Karpas-422 (cell line): ENCODE data around the gene CKM. TPM values are rescaled to one million over a fixed set of nuclear protein-coding genes. Genes with fewer than 3 reads are reported as not detected.
"Not testable (repeated sequence)": the region's sequence is repeated elsewhere in the genome, so short reads cannot be mapped to it uniquely, and the experiment has no call there.

ENCODE experiments used
- DNase-seq: peaks from one replicate; pipeline ENCODE4 v3.0.0-alpha.2; 2015
- H2AFZ ChIP-seq: fragments of 200-600 bp; sonication (generic); 2 replicates; pipeline ENCODE4 v1.6.1; 2014; ENCODE audit warnings: antibody characterized with exemption, low read length, mixed read lengths
- H3K27ac ChIP-seq: fragments of 200-600 bp; sonication (generic); 2 replicates; pipeline ENCODE4 v1.5.1; 2014; ENCODE audit warnings: mild to moderate bottlenecking, low read length, moderate library complexity
- H3K27me3 ChIP-seq: fragments of 200-600 bp; sonication (generic); 2 replicates; pipeline ENCODE4 v1.6.1; 2014; ENCODE audit warnings: low read length, mixed read lengths
- H3K36me3 ChIP-seq: fragments of 200-600 bp; sonication (generic); 2 replicates; pipeline ENCODE4 v1.6.1; 2014; ENCODE audit warnings: low read length, mixed read lengths; ENCODE audit not compliant: insufficient read depth
- H3K4me1 ChIP-seq: fragments of 200-600 bp; sonication (generic); 2 replicates; pipeline ENCODE4 v1.6.1; 2014; ENCODE audit warnings: mild to moderate bottlenecking, low read length, mixed read lengths
- H3K4me2 ChIP-seq: fragments of 200-600 bp; sonication (generic); 2 replicates; pipeline ENCODE4 v1.6.1; 2014; ENCODE audit warnings: low read length, low read depth, mild to moderate bottlenecking; ENCODE audit not compliant: poor library complexity, severe bottlenecking
- H3K4me3 ChIP-seq: fragments of 200-600 bp; sonication (generic); 2 replicates; pipeline ENCODE4 v1.5.1; 2014; ENCODE audit warnings: mild to moderate bottlenecking, antibody characterized with exemption, low read length, mixed read lengths
- H3K79me2 ChIP-seq: fragments of 200-600 bp; sonication (generic); 2 replicates; pipeline ENCODE4 v1.6.1; 2014; ENCODE audit warnings: mild to moderate bottlenecking, low read length, mixed read lengths
- H3K9ac ChIP-seq: fragments of 200-600 bp; sonication (generic); 2 replicates; pipeline ENCODE4 v1.6.0; 2014; ENCODE audit warnings: low read length
- H3K9me2 ChIP-seq: fragments of 200-600 bp; sonication (generic), shearing (Covaris generic); replicated peaks from 2 replicates; pipeline ENCODE4 v1.6.0; 2014; ENCODE audit warnings: mild to moderate bottlenecking, low read length, moderate library complexity; ENCODE audit not compliant: insufficient read depth
- H3K9me3 ChIP-seq: fragments of 300-700, 200-600 bp; sonication (generic); 2 replicates; pipeline ENCODE4 v1.6.1; 2014; ENCODE audit warnings: low read length, mixed read lengths
- H4K20me1 ChIP-seq: fragments of 200-600 bp; sonication (generic); 2 replicates; pipeline ENCODE4 v1.6.1; 2014; ENCODE audit warnings: mild to moderate bottlenecking, antibody characterized with exemption, low read length, low read depth; ENCODE audit not compliant: insufficient read depth
- total RNA-seq: library from RNA; depleted of rRNA; stranded (reverse); fragments of >200 nt; shearing (Covaris generic); gene quantifications from 2 replicates; pipeline ENCODE4 v1.2.3, GENCODE V29; 2014; ENCODE audit warnings: low replicate concordance

The CKM gene
- total RNA-seq, 1 experiment from 2014 or later = not detected

GRCh38 chr19:45320997-45321775 is 1.5 kb downstream of the CKM start:
- Histone ChIP-seq H4K20me1 (no peaks in the 10 kb centered on the region), H3K9ac (no peak overlapping the region), H3K4me1 (no peaks in the 10 kb centered on the region), H3K4me3 (no peak overlapping the region), H3K79me2 (no peaks in the 10 kb centered on the region), H3K36me3 (no peaks in the 10 kb centered on the region), H3K4me2 (no peak overlapping the region), H3K9me3 (no peaks in the 10 kb centered on the region), H3K27ac (no peak overlapping the region), H2AFZ (no peak overlapping the region), H3K9me2 (no peaks in the 10 kb centered on the region), H3K27me3 (no peaks in the 10 kb centered on the region)
- DNase-seq = no peak

GRCh38 chr19:45315304-45315703 is 7.4 kb downstream of the CKM start:
- Histone ChIP-seq H3K4me3 (no peak overlapping the region), H3K9ac (no peak overlapping the region), H4K20me1 (no peaks in the 10 kb centered on the region), H3K36me3 (no peaks in the 10 kb centered on the region), H3K4me2 (no peak overlapping the region), H3K9me3 (no peaks in the 10 kb centered on the region), H3K27me3 (no peaks in the 10 kb centered on the region), H3K9me2 (no peaks in the 10 kb centered on the region), H2AFZ (no peak overlapping the region), H3K27ac (no peak overlapping the region), H3K4me1 (no peaks in the 10 kb centered on the region), H3K79me2 (no peaks in the 10 kb centered on the region)
- no peak for DNase-seq

DNA sequence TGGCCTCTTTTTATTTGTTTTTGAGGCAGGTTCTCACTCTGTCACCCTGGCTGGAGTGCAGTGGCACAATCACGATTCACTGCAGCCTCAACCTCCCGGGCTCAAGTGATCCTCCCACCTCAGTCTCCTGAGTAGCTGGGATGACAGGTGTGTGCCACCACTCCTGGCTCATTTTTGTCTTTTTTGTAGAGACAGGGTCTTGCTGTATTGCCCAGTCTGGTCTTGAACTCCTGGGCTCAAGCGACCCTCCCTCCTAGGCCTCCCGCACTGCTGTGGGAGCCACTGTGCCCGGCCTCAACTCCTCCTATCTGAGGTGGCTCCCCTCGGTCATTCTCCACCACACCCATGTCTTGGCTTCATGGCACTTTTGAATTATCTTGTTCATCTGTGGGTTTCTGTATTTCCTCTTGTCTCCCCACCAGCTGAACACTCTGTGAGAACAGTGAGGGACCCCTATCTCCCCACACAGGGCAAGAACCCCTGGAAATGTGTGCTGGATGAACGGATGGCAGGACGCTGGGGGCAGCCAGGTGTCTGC is 7.9 kb downstream of the CKM start:
- Histone ChIP-seq H3K79me2 (no peaks in the 10 kb centered on the region), H3K9me3 (no peaks in the 10 kb centered on the region), H3K36me3 (no peaks in the 10 kb centered on the region), H4K20me1 (no peaks in the 10 kb centered on the region), H3K9ac (no peak overlapping the region), H3K4me1 (no peaks in the 10 kb centered on the region), H2AFZ (no peak overlapping the region), H3K9me2 (no peaks in the 10 kb centered on the region), H3K27me3 (no peaks in the 10 kb centered on the region), H3K27ac (no peak overlapping the region), H3K4me3 (no peak overlapping the region), H3K4me2 (no peak overlapping the region)
- DNase-seq = no peak

DNA sequence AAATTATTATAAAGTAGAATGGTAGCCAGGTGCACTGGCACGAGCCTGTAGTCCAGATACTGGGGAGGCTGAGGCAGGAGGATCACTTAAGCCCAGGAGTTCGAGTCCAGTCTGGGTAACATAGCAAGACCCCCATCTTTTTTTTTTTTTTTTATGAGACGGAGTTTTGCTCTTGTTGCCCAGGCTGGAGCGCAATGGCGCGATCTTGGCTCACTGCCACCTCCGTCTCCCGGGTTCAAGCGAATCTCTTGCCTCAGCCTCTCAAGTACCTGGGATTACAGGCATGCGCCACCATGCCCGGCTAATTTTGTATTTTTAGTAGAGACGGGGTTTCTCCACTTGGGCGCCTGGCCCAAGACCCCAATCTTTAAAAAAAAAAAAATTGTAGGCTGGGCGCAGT is 10.4 kb downstream of the CKM start:
- H3K36me3 ChIP-seq, H3K4me2 ChIP-seq, H3K9me2 ChIP-seq, DNase-seq, H3K9ac ChIP-seq, H3K27ac ChIP-seq, H2AFZ ChIP-seq, H3K9me3 ChIP-seq, H3K4me1 ChIP-seq, H3K4me3 ChIP-seq, H3K27me3 ChIP-seq, H3K79me2 ChIP-seq, H4K20me1 ChIP-seq: not testable (repeated sequence)

GRCh38 chr19:45311621-45312020 is 11.1 kb downstream of the CKM start:
- Histone ChIP-seq H3K79me2 (no peaks in the 10 kb centered on the region), H3K4me1 (no peaks in the 10 kb centered on the region), H3K9ac (no peak overlapping the region), H3K36me3 (no peaks in the 10 kb centered on the region), H3K4me2 (no peak overlapping the region), H2AFZ (no peak overlapping the region), H4K20me1 (no peaks in the 10 kb centered on the region), H3K9me3 (no peaks in the 10 kb centered on the region), H3K9me2 (no peaks in the 10 kb centered on the region), H3K27ac (no peak overlapping the region), H3K4me3 (no peak overlapping the region), H3K27me3 (no peaks in the 10 kb centered on the region)
- no peak for DNase-seq

- H3K4me1 ChIP-seq, H3K79me2 ChIP-seq, H3K9ac ChIP-seq, DNase-seq, H4K20me1 ChIP-seq, H3K4me3 ChIP-seq, H3K9me3 ChIP-seq, H3K27ac ChIP-seq, H3K27me3 ChIP-seq, H3K9me2 ChIP-seq, H3K4me2 ChIP-seq, H2AFZ ChIP-seq, H3K36me3 ChIP-seq: not testable (repeated sequence)
Observed at GRCh38 chr19:45309322-45309721, 13.4 kb downstream of the CKM start.

DNA sequence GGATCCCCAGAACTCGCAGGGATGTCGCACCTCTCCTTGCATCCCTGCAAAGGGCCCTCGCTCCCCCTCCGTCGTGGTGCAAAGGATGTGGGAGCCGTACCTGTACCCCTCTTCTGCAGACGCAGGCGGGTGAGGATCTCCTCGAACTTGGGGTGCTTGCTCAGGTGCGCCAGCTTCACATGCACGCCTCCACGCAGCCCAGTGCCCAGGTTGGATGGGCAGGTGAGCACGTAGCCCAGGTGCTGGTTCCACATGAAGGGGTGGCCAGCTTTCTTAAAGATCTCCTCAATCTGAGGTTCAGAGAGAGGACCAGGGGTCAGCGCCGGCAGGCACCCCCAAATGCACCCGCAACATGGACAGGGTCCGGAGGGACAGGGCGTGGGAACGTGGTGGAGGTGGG is 15.3 kb downstream of the CKM start:
- H3K9me3 ChIP-seq = no peaks in the 10 kb centered on the region
- no peak overlapping the region for H3K27ac ChIP-seq
- no peaks in the 10 kb centered on the region for H4K20me1 ChIP-seq
- no peak overlapping the region for H3K9ac ChIP-seq
- no peaks in the 10 kb centered on the region for H3K79me2 ChIP-seq
- no peak overlapping the region for H3K4me2 ChIP-seq
- no peak for DNase-seq
- no peaks in the 10 kb centered on the region for H3K36me3 ChIP-seq
- no peak overlapping the region for H2AFZ ChIP-seq
- H3K9me2 ChIP-seq = no peaks in the 10 kb centered on the region
- no peaks in the 10 kb centered on the region for H3K27me3 ChIP-seq
- H3K4me3 ChIP-seq = no peak overlapping the region
- no peaks in the 10 kb centered on the region for H3K4me1 ChIP-seq

DNA sequence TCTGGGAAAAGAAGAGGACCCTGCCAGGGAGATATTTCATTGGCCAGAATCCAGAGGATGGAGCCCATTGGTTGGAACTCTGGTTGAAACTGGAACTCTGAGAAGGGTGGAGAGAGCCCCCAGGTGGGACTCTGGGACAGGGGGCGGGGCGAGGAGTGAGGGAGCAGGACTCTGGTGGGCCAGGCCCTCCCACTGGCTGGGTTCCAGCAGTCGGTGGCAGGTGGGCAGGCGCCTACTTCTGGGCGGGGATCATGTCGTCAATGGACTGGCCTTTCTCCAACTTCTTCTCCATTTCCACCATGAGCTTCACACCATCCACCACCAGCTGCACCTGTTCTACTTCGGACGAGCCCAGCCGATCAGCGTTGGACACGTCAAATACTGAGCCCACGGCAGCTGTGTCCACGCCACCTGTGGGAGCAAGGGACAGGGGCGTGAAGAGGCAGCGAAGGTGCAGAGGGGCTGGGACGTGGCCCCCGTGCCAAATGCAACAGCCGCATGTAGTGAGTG is 16.1 kb downstream of the CKM start:
- Histone ChIP-seq H3K36me3 (no peaks in the 10 kb centered on the region), H3K79me2 (no peaks in the 10 kb centered on the region), H3K27me3 (no peaks in the 10 kb centered on the region), H3K27ac (no peak overlapping the region), H3K4me2 (no peak overlapping the region), H2AFZ (no peak overlapping the region), H3K9me2 (no peaks in the 10 kb centered on the region), H3K9ac (no peak overlapping the region), H3K9me3 (no peaks in the 10 kb centered on the region), H4K20me1 (no peaks in the 10 kb centered on the region), H3K4me1 (no peaks in the 10 kb centered on the region), H3K4me3 (no peak overlapping the region)
- DNase-seq = no peak
